ENCODE measurements around the gene HHAT.

- no peak for TF ChIP-seq CTCF (IDR thresholded peaks at IDR 0.05; ENCODE audit: low read length)
- no peak for TF ChIP-seq EZH2 (IDR thresholded peaks at IDR 0.05; ENCODE audit: borderline replicate concordance, low read length)
These were observed 172.1 kb downstream of the HHAT start for GRCh38 chr1:210500831-210501230.

Measured in OCI-LY1 (cell line).